ENCODE data around the gene MAPK8IP2.

Gene MAPK8IP2
- 0 to 0.62 (median 0.36) reads per million in 4 experiments for total RNA-seq

DNA sequence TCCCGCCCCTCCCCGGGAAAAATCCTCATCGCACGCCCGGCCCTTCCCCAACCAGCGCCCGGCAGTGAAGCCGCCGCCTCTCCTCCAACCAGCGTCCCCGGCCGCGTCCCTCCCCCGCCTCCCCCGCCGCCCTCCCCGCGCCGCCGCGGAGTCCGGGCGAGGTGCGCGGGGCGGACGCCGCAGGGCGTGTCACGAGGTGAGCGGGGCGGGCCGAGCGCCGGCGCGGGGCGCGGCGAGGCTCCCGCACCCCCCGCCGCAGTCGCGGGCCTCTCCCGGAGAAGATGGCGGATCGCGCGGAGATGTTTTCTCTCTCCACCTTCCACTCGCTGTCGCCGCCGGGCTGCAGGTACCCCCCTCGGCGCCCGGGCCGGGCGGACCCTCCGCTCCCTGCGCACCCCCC is at the start of gene MAPK8IP2:
Gene MAPK8IP2 (plus strand): TSS at position 256 of the 400 bp plus-strand sequence. CDS start 26 bp downstream, at position 282.
- DNase-seq: no peak

DNA sequence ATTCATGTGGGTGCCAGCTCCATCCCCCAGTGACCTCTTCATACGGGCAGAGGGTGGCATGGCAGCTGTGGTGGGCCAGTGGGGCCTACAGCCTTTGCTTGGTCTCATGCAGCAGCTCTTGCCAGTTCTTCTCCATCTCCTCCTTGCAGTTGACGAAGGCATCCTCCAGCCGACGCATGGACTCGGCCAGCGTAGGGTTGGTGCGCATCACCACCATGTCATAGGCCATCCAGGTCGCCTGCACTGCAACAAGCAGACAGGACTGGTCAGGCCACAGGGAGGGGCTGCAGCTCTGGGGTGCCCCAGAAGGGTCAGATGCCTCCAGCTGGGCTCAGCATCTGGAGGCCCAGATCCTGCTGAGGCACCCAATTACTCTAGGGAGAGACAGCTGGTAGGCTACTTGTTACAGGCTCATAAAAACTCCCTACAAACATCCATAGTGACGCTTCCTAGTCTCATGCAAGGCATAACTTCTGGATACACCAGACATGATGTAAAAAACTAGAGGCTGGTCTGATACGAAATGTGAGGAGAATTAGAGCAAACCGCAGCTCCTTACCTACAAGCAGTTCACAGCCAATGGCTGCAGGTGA is 49.3 kb upstream of the MAPK8IP2 start:
- DNase-seq: no peak

- DNase-seq: no peak
Observed at GRCh38 chr22:50553310-50553709, 47.3 kb upstream of the MAPK8IP2 start.

DNA sequence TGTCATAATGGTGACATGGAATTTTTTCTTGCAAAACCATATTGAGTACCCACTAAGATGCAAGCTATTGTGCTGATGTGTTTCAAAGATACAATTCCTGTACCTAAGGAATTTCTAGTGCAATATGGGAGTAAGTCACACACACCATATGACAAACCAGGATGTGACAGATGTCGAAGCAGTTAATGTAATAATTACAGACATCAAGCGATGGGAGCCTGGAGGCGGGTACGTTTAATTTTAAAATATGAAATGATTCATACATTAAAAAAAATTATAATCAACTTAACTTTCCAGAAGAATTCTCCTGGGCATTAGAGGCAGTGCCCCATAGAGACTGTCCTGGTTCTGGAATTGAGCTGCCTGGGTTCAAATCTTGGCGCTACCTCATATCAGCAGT is 43.9 kb upstream of the MAPK8IP2 start:
- no peak for DNase-seq

- DNase-seq: no peak
Observed at GRCh38 chr22:50560034-50560433, 40.6 kb upstream of the MAPK8IP2 start.

- no peak for DNase-seq
Observed at GRCh38 chr22:50561401-50562358, 38.9 kb upstream of the MAPK8IP2 start.

- peak; percentile 96 for DNase-seq
Observed at GRCh38 chr22:50562523-50563412, 37.8 kb upstream of the MAPK8IP2 start, which contains the start of gene SYCE3. SYCE3 (minus strand) TSS chr22:50562919; CDS start chr22:50556405, 6,514 bp downstream.

DNA sequence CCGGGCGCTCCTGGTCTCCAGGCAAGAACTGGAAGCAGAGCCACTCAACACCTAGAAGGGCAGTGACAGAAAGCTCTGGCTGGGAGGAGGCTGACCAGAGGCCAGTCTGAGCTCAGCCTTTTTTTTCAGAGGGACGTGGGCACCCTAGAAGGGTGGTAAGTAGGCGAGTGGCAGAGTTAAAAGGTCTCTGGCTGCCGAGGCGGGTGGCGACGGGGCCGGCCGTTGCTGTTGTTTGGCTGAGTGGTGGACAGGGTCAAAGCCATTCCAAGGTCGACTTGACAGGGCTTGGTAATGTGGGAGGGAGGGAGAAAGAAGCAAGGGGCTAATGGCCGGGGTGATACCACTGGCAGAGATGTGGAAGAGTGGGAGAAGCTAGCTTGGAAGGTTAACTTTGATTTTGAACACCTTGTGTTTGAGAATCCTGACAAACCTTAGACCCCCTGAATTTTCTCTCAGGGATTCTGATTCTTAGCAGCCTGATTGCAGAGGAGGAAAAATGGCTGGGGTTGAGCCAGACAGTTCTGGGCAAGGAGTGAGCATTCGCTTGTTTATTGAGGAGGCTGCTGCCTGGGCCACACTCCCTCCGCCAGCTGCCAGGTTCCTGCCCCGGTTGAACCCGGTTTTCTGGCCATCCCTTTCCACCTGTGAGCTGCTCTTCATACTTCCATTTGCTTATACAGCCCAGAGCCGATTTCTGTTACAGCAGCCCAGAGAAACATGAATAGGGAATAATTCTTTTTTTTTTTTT is 37.0 kb upstream of the MAPK8IP2 start:
- DNase-seq: no peak

- no peak for DNase-seq
Observed at GRCh38 chr22:50564289-50564688, 36.3 kb upstream of the MAPK8IP2 start.

DNA sequence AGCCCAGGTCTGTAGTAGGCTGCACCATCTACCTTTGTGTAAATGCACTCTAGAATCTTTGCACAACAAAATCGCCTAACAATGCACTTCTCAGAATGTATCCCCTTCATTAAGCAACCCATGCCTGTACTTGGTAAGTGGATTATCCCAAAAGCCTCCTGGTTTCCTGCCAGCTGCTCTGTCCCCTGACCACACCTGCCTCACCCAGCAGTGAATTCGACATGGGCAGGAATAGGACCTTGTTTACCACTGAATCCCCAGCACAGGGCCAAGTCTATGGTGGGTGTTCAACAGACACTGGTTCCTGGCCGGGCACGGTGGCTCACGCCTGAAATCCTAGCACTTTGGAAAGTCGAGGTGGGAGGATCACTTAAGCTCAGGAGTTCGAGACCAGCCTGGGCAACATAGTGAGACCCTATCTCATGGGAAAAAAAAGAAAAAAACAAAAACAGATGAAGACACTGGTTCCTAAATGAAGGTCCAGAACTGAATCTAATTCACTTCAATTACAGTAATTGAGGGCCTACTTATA is 32.8 kb upstream of the MAPK8IP2 start:
- DNase-seq: no peak

DNA sequence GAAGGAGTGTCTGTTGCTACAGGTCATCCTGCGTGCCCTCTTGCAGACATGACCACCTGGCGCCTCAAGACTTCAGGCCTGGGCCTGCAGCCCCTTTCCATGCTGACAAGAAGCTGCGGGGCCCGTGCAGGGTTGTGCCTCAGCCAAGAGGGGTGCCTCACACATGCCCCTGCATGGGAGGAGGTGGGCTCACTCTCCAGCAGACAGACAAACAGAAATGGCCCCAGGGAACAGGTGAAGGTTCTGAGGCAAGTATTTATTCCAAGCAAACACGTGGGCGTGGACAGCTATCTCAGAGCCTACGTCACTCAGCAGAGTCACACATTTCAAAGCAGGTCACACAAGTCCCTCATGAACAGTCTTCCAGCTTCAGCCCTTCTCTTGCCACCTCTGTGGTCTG is 32.0 kb upstream of the MAPK8IP2 start:
- no peak for DNase-seq

DNA sequence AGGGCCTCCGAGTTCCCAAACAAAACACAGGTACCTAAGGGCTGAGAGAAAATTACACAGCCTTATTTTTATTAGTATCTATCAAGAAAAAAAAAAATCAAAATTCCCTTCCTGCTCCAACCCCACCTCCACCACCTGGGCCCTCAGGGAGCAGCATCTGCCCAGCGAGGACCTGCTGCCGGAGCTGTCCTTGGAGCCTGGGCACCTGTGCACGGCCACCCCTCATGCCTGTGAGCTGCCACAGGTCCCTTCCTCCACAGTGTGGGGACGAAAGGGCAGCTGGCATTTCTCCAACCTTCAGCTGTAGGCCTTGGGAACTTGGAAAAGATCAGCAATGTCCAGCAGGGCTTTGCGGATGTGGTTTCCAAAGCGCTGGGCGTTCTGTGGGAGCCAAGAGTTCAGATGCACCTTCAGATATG is 31.5 kb upstream of the MAPK8IP2 start:
- no peak for DNase-seq

DNA sequence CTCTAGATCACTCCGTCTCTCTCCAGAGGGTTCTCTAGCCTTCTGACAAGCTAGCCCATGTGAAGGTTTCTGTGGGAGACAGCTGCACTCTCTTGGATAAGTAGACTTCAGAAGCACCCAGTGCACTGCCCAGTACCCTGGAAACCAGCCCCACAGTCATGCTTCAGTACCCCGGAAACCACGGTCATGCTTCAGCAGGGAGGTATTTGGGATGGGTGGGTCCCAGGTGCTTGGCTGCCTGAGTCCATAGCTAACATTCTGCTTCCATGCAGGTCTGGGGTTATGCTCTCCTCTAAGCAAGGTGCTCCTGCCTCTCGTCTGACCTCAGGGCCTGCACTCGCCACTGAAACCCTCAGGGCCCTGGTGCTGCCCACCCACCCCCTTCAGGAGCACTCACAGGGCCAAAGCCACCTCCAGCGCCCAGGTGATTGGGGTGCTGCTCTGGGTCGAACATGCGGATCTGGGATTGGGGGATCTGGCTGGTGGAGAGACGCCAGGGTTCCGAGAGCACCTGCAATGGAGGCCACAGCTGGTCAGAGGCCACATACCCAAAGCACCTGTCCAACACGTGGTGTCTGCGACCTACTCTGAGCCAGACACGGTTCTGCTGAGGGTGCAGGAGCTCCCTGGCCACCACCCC is 30.6 kb upstream of the MAPK8IP2 start:
- no peak for DNase-seq

DNA sequence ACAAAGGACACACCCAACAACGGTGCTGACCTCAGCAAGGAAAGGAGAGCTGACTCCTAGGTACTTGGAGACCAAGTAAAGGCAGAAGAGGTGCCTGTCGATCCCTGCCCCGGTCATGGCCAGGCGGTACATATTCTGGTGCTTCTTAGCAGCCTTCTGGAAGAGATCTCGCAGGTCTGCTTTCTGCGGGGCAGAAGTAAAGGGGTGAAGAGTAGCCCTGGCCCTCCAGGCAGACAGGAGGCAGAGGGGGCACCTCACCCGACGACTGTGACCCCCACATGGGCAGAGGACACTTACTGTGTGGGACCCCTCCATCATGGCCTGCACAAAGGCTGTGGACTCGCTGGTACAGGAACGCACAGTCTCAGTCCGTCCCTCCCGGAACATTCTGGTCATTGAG is 29.7 kb upstream of the MAPK8IP2 start:
- DNase-seq: no peak

DNA sequence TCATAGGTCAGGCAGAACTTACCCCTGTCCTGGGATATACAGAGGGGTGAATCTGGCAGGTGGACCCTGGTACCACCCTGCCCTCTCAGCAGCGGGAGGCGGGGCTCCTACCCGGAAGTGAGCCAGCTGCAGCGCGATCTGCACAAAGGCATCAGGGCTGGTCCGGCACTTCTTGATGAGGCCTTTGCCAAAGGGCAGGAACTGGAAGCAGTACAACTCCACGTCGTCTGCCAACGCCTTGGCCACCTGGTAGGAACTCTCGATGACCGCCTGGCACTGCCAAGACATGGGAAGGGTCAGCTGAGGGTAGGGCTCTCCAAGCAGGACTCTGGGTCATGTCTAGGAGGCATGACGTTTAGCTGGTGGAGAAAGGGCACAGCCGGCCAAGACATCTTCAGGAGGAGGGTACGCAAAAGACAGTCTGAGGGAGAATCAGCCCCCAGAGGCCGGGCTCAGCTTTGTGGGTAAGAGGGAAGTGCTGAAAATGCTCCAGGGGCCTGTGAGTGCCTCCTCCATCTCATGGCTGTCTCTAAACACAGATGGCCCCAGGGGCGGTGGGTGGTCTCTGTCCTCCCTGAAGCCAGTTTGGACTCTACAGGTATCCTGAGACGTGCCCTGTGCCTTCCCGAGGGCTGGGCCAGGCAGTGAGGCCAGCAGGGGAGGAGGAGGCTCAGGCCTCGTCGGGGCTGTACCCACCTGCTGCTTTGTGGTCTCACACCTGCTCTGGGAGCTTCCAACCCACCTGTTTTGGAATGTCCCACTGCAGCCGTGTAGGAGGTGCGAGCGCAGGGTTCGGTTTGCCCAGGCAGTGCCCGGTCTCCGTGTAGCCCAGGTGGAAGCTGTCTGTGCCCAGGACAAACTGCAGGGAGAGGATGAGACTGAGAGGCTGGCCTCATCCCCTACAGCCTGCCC is 29.1 kb upstream of the MAPK8IP2 start:
- no peak for DNase-seq

DNA sequence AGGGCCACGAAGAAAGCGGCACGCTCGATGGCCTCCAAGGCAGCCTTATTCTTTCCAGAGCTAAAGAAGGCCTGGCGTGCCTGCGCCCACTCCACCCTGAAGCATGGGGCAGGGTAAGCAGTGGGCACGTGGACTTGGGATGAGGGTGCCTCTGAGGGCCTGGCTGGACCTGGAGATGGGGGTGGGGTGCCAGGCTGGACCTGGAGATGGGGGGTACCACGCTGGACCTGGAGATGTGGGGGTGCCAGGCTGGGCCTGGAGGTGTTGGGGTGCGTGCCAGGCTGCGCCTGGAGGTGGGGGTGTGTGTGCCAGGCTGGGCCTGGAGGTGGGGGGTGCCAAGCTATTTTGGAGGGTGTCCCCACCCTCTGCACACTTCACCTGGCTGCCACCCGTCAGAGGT is 27.6 kb upstream of the MAPK8IP2 start:
- DNase-seq: no peak

- DNase-seq: no peak
Observed at GRCh38 chr22:50573491-50574382, 26.9 kb upstream of the MAPK8IP2 start.

- no peak for DNase-seq
Observed at GRCh38 chr22:50574383-50574755, 26.2 kb upstream of the MAPK8IP2 start.

DNA sequence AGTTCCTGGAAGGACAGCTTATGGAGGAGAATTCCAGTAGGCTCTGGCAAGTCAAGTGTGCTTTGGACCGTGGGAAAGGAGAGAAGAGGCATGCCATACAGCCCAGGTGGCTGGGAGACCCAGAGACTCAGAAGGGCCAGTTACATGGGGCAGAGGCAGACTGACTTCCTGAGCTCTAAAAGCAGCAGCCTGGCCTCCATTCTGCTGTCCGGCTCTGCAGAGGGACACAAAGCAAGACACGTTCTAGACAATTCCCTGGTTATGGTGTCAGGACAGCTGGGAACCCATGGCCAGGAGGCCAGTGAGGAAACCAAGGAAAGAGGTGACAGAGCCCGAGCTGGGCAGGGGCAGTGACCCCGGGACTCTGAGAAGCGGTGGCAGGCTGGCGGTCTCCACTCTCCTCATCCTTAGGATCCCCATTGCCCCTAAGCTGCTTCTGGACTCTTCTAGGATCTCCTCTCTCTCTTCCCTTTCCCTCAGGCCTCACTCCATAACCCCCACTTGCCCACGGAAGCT is 25.1 kb upstream of the MAPK8IP2 start:
- DNase-seq: no peak
